Osteocyte (in vitro differentiated cells): ENCODE data around the gene ITGBL1. TPM values are rescaled to one million over a fixed set of nuclear protein-coding genes. Genes with fewer than 3 reads are reported as not detected.

Source experiments
- DNase-seq: peaks from one replicate; pipeline ENCODE4 v3.0.0; 2021; ENCODE audit warnings: mixed read lengths; ENCODE audit not compliant: unreplicated experiment; ENCODE audit errors: extremely low spot score
- H3K27ac Mint-ChIP-seq: one replicate; pipeline ENCODE4 v1.8.0; 2021; ENCODE audit warnings: mild to moderate bottlenecking, mixed read lengths; ENCODE audit not compliant: unreplicated experiment
- H3K27me3 Mint-ChIP-seq: one replicate; pipeline ENCODE4 v1.8.0; 2021; ENCODE audit warnings: mixed read lengths; ENCODE audit not compliant: unreplicated experiment
- H3K36me3 Mint-ChIP-seq: one replicate; pipeline ENCODE4 v1.8.0; 2021; ENCODE audit warnings: mixed read lengths; ENCODE audit not compliant: unreplicated experiment
- H3K4me1 Mint-ChIP-seq: one replicate; pipeline ENCODE4 v1.8.0; 2021; ENCODE audit warnings: mixed read lengths; ENCODE audit not compliant: unreplicated experiment
- H3K4me3 Mint-ChIP-seq: one replicate; pipeline ENCODE4 v1.8.0; 2021; ENCODE audit warnings: mild to moderate bottlenecking, moderate library complexity, mixed read lengths; ENCODE audit not compliant: unreplicated experiment
- H3K9me3 Mint-ChIP-seq: one replicate; pipeline ENCODE4 v1.8.0; 2021; ENCODE audit warnings: mixed read lengths; ENCODE audit not compliant: unreplicated experiment
- long read RNA-seq: library from polyadenylated mRNA; unstranded; transcript quantifications from one replicate; pipeline ENCODE4 v2.0.0, GENCODE V29; 2021
- total RNA-seq: library from RNA; stranded (reverse); gene quantifications from 2 replicates; pipeline ENCODE4 v1.2.1, GENCODE V29; 2021
- TF ChIP-seq, protein P1 (sequence below): fragments of 200-600 bp; sonication (generic); IDR thresholded peaks from 2 replicates; pipeline ENCODE4 v1.5.0; 2021; ENCODE audit warnings: antibody characterized with exemption, mild to moderate bottlenecking, moderate library complexity

The ITGBL1 gene
- total RNA-seq: 1,450 and 1,519 TPM in 2 replicates
- long read RNA-seq, full-length matches to known transcripts: 105 of 549 reads
- long read RNA-seq, partial matches to known transcripts: 298 of 549 reads
- long read RNA-seq, other reads (novel, unspliced or antisense): 146 of 549 reads

DNA sequence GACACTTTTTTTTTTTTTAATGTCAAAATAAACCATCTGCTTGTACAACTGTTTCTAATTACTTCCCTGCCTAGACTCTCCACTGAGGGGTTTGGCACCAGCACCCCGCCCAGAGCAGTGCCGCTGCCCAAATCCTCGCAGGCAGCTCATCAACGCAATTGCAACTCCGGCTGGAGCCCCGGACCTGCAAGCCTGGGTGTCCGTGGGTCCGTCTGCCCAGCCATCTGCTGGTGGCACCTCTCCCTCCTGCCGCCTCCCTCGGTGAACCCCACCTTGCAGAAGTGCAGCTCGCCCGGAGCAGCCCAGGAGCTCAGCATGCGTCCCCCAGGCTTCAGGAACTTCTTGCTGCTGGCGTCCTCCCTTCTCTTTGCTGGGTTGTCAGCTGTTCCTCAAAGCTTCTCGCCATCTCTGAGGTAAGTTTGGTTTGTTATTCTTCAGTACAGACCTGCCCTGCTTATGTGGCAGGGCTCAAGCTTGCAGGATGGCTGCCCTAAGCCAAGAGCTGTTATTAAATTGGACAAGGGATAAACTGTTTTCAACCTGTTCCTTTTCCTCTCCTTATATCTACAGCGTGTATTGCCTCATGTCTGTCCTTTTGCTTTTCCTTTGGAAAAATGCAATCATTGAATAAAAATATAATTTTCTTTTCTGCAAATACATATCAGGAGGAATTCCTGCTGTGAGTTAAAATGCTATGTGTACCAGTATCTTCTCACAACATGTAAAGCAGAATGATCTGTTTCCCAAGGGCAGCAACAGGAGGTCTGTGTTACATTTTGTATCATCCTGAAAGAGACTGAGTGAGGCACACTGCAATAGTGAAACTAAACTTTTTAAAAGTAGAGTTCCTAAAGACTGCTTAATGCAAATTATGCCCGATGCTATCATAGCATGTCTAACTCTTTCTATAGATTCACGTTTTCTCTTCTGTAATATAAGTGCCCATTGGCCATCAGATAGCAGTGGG is at the start of gene ITGBL1:
ITGBL1 (plus strand) TSS at position 157 of the 967 bp plus-strand sequence; CDS start at position 316, 159 bp downstream.
- TF ChIP-seq, protein P1, sequence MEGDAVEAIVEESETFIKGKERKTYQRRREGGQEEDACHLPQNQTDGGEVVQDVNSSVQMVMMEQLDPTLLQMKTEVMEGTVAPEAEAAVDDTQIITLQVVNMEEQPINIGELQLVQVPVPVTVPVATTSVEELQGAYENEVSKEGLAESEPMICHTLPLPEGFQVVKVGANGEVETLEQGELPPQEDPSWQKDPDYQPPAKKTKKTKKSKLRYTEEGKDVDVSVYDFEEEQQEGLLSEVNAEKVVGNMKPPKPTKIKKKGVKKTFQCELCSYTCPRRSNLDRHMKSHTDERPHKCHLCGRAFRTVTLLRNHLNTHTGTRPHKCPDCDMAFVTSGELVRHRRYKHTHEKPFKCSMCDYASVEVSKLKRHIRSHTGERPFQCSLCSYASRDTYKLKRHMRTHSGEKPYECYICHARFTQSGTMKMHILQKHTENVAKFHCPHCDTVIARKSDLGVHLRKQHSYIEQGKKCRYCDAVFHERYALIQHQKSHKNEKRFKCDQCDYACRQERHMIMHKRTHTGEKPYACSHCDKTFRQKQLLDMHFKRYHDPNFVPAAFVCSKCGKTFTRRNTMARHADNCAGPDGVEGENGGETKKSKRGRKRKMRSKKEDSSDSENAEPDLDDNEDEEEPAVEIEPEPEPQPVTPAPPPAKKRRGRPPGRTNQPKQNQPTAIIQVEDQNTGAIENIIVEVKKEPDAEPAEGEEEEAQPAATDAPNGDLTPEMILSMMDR: no peak
- Mint-ChIP-seq H3K4me3 (peak within 1 kb of the TSS; percentile 92), H3K36me3 (peaks cover 26% of the 10 kb centered on the region), H3K27ac (peak within 1 kb of the TSS; percentile 83), H3K4me1 (peaks cover 63% of the 10 kb centered on the region), H3K27me3 (no peaks in the 10 kb centered on the region), H3K9me3 (no peaks in the 10 kb centered on the region)
- DNase-seq: peak; percentile 88

DNA sequence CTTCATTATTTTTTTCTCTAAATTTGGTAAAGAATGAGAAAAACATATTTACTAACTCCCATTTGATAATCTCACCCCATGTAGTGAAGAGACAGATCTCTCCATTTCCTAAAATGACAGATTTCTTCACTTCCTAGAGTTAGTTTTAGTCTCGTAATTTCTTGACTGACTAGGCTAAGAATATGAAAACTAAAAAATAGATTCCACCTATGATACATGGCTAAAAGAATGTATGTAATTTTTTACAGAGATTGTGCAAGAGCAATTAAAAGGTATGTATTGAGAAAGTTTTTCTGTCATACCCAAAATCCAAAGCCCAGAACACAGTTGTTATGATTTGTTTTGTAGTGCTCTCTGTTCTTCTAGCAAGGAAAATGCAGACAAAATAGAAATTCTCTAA is 45.7 kb upstream of the ITGBL1 start:
- DNase-seq: no peak
- Mint-ChIP-seq H3K27me3 (no peaks in the 10 kb centered on the region), H3K36me3 (peaks cover 5% of the 10 kb centered on the region), H3K4me3 (peak overlapping the region; percentile 20), H3K4me1 (peaks cover 39% of the 10 kb centered on the region), H3K9me3 (no peaks in the 10 kb centered on the region), H3K27ac (peak overlapping the region; percentile 78)
- TF ChIP-seq, protein P1: no peak

GRCh38 chr13:101408154-101408553 is 44.3 kb upstream of the ITGBL1 start:
- H3K9me3 Mint-ChIP-seq: no peaks in the 10 kb centered on the region
- TF ChIP-seq, protein P1: no peak
- H3K27ac Mint-ChIP-seq: peak overlapping the region; percentile 78
- no peaks in the 10 kb centered on the region for H3K27me3 Mint-ChIP-seq
- H3K36me3 Mint-ChIP-seq: peaks cover 5% of the 10 kb centered on the region
- no peak for DNase-seq
- H3K4me3 Mint-ChIP-seq: no peak overlapping the region
- peaks cover 45% of the 10 kb centered on the region for H3K4me1 Mint-ChIP-seq

- Mint-ChIP-seq H3K4me1 (peaks cover 45% of the 10 kb centered on the region), H3K4me3 (no peak overlapping the region), H3K36me3 (peaks cover 6% of the 10 kb centered on the region), H3K27me3 (no peaks in the 10 kb centered on the region), H3K9me3 (no peaks in the 10 kb centered on the region), H3K27ac (no peak overlapping the region)
- no peak for DNase-seq
- TF ChIP-seq, protein P1: no peak
These were observed 43.4 kb upstream of the ITGBL1 start for GRCh38 chr13:101408992-101409656.
